Fibroblast of villous mesenchyme (primary cell): Measurements from ENCODE around the gene UBA5. TPM values are rescaled to one million over a fixed set of nuclear protein-coding genes. Genes with fewer than 3 reads are reported as not detected.

Source experiments
- DNase-seq: peaks from one replicate; pipeline ENCODE4 v3.0.0-alpha.2; 2010; ENCODE audit warnings: low read depth
- H3K4me3 ChIP-seq: 2 replicates; pipeline ENCODE4 v1.5.1; 2011; ENCODE audit warnings: low read depth, mild to moderate bottlenecking, low read length
- total RNA-seq: library from RNA; depleted of rRNA; stranded (reverse); fragments of >200 nt; gene quantifications from 2 replicates; pipeline ENCODE4 v1.2.3, GENCODE V29; 2012
- TF ChIP-seq, protein P1 (sequence below): IDR thresholded peaks from 2 replicates; pipeline ENCODE4 v1.5.1; 2012; ENCODE audit warnings: low read depth, mild to moderate bottlenecking, low read length; ENCODE audit not compliant: insufficient read depth

Gene UBA5
- total RNA-seq, 1 donor, result 48.8 TPM

GRCh38 chr3:132703733-132704132, 43.6 kb downstream of the UBA5 start:
- H3K4me3 ChIP-seq, result no peak overlapping the region
- DNase-seq, result peak; percentile 80
- TF ChIP-seq, protein P1, sequence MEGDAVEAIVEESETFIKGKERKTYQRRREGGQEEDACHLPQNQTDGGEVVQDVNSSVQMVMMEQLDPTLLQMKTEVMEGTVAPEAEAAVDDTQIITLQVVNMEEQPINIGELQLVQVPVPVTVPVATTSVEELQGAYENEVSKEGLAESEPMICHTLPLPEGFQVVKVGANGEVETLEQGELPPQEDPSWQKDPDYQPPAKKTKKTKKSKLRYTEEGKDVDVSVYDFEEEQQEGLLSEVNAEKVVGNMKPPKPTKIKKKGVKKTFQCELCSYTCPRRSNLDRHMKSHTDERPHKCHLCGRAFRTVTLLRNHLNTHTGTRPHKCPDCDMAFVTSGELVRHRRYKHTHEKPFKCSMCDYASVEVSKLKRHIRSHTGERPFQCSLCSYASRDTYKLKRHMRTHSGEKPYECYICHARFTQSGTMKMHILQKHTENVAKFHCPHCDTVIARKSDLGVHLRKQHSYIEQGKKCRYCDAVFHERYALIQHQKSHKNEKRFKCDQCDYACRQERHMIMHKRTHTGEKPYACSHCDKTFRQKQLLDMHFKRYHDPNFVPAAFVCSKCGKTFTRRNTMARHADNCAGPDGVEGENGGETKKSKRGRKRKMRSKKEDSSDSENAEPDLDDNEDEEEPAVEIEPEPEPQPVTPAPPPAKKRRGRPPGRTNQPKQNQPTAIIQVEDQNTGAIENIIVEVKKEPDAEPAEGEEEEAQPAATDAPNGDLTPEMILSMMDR, result no peak

- no peak overlapping the region for H3K4me3 ChIP-seq
- no peak for DNase-seq
- TF ChIP-seq, protein P1, result no peak
These were observed 49.6 kb downstream of the UBA5 start for GRCh38 chr3:132709761-132710160.

DNA sequence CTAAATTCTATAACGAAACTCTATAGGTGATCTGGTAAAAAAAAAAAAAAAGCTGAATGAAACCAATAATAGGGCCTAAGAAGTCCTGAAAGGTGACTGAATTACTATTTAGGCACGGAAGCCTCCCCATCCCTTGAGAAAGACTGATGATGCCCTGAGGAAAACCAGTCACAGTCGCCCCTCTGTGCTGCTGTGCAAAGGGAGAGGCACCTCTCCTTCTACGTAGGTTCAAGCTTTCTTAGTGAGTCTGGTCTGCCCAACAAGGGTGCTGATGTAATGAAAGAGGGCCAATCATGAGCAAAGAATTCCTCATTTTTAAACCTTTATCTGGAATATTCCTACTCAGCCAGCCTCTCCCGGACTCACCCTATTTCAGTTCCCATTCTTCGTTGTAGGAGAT, 50.2 kb downstream of the UBA5 start:
- DNase-seq, result no peak
- TF ChIP-seq, protein P1, result no peak
- H3K4me3 ChIP-seq, result no peak overlapping the region

GRCh38 chr3:132713977-132714727, 54.0 kb downstream of the UBA5 start:
- TF ChIP-seq, protein P1, result no peak
- no peak for DNase-seq
- no peak overlapping the region for H3K4me3 ChIP-seq

- no peak for DNase-seq
- TF ChIP-seq, protein P1, result no peak
- no peak overlapping the region for H3K4me3 ChIP-seq
These were observed 56.2 kb downstream of the UBA5 start for GRCh38 chr3:132716372-132716771.

DNA sequence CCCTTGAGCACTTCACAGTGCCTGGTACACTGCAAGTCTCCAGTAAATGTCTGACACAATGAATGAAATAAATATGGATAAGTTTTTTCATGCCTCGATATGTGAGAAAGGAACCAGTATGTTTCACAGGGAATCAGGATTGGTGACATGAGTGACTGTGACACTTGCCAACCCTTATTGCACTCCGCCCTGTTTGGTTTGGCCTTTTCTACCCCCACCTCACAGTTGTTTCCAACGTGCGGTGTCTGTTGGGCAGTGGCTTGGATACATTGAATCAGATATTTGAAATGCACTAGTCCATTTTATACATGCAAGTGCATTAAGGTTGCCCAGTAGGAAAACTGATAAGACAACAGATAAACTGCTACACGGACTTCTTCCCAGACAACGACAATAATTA, 60.1 kb downstream of the UBA5 start:
- DNase-seq, result no peak
- TF ChIP-seq, protein P1, result no peak
- peak overlapping the region; percentile 77 for H3K4me3 ChIP-seq
